ENCODE measurements around the gene RNF114. TPM values are rescaled to one million over a fixed set of nuclear protein-coding genes. Genes with fewer than 3 reads are reported as not detected.

RNF114 gene
- total RNA-seq, 5 donors from 2014 or later (not counting 1 experiment from before 2014, with no cell fraction given), result 83.5 to 109 (median 95.7) TPM

DNA sequence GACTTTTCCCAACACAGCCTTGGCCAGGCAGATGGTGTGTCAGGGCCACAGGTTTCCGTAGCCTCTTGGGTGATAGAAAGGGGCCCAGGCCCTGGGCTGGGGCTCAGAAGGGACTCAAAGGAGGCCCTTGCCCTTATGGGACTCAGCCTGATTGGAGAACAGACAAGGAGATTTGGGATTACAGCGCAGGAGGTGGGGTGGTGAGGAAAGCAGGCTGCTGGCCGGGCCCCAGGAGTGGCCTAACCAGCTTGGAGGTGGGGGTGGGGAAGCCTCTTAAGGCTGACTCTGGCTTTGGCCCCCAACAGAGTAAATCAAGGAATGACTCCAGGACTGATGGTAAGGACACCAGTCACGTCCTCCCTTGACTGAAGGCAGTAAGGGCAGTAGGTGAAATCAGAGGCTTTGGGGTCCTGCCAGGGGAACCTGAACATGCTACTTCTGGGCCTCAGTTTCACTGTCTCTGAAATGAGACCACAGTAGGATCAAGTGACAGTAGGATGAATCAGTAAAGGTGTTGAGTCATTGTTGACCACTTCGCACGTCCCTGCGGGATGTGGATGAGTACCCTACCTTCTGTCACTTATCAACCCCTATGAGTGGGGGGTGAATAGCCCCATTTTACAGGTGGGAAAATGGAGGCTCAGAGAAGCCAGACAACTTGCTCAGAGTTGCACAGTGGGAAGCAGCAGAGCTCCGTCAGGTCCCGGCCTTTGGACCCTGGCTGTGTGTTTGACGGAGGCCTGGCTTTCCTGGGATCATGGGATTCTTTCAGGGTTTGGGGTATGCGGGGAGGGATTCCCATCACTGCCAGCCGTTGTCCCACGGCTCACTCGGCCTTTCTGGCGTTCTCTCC, 51.0 kb downstream of the RNF114 start:
- no peak for ATAC-seq (replicated peaks in 1 of 4)
- Mint-ChIP-seq H3K4me3 (no peak overlapping the region), H3K9me3 (no peaks in the 10 kb centered on the region)

DNA sequence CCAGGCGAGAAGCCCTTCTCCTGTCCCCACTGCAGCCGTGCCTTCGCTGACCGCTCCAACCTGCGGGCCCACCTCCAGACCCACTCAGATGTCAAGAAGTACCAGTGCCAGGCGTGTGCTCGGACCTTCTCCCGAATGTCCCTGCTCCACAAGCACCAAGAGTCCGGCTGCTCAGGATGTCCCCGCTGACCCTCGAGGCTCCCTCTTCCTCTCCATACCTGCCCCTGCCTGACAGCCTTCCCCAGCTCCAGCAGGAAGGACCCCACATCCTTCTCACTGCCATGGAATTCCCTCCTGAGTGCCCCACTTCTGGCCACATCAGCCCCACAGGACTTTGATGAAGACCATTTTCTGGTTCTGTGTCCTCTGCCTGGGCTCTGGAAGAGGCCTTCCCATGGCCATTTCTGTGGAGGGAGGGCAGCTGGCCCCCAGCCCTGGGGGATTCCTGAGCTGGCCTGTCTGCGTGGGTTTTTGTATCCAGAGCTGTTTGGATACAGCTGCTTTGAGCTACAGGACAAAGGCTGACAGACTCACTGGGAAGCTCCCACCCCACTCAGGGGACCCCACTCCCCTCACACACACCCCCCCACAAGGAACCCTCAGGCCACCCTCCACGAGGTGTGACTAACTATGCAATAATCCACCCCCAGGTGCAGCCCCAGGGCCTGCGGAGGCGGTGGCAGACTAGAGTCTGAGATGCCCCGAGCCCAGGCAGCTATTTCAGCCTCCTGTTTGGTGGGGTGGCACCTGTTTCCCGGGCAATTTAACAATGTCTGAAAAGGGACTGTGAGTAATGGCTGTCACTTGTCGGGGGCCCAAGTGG, 51.9 kb downstream of the RNF114 start:
- DNase-seq, result no peak
- H3K4me1 ChIP-seq (ENCODE audit: control insufficient read depth in 1 of 2, extremely low read depth in 1 of 2, insufficient read depth in 2 of 2, low read length in 2 of 2), result peaks cover 0 to 11% of the 10 kb centered on the region in 2 experiments
- no peaks in the 10 kb centered on the region for H3K36me3 ChIP-seq (ENCODE audit: control insufficient read depth in 2 of 2, extremely low read depth in 1 of 2, insufficient read depth in 1 of 2, low read length in 1 of 2)
- ATAC-seq (replicated peaks in 1 of 4), result no peak
- H3K4me3 ChIP-seq (ENCODE audit: control insufficient read depth in 1 of 2, extremely low read depth in 1 of 2, low read length in 1 of 2), result no peak overlapping the region
- WGBS (ENCODE audit: insufficient coverage), result 87% methylated on average over 14 of the region's 18 CpGs
- H3K27me3 ChIP-seq (replicated peaks in 1 of 2; ENCODE audit: control insufficient read depth in 2 of 2, extremely low read depth in 1 of 2, insufficient read depth in 2 of 2, low read length in 1 of 2), result peaks cover 0 to 32% of the 10 kb centered on the region in 2 experiments
- ChIA-PET CTCF (no interaction called here), POLR2A (no interaction called here)
- Mint-ChIP-seq H3K36me3 (no peaks in the 10 kb centered on the region), H3K4me3 (no peak overlapping the region), H3K27me3 (no peaks in the 10 kb centered on the region), H3K9me3 (no peaks in the 10 kb centered on the region), H3K4me1 (peaks cover 0 to 9% (median 5%) of the 10 kb centered on the region in 3 donors), H3K27ac (no peak overlapping the region)
- no peak overlapping the region for H3K27ac ChIP-seq (ENCODE audit: low read length)
- H3K9me3 ChIP-seq, result no peaks in the 10 kb centered on the region

More for the DNA sequence above, 51.0 kb downstream of the RNF114 start:
- Mint-ChIP-seq H3K27ac (no peak overlapping the region), H3K27me3 (no peaks in the 10 kb centered on the region), H3K4me1 (peaks cover 1 to 14% (median 9%) of the 10 kb centered on the region in 3 donors), H3K36me3 (no peaks in the 10 kb centered on the region)
- H3K36me3 ChIP-seq (ENCODE audit: control insufficient read depth in 2 of 2, extremely low read depth in 1 of 2, insufficient read depth in 1 of 2, low read length in 1 of 2), result no peaks in the 10 kb centered on the region
- ChIA-PET POLR2A (interaction anchor here in 1 of 2 donors (0.7 kb wide), 1 partner anchor 166 kb away, joined by 3 read pairs; the partner anchor contains the start of gene PEDS1), CTCF (interaction anchor here in 1 of 2 donors (0.6 kb wide), 2 partner anchors 13 to 598 kb away, joined by 4 to 5 read pairs; no protein-coding TSS in a partner anchor)
- 89% methylated on average over 9 of the region's 15 CpGs for WGBS (ENCODE audit: insufficient coverage)
- no peaks in the 10 kb centered on the region for H3K9me3 ChIP-seq
- no peak for DNase-seq
- no peak overlapping the region for H3K4me3 ChIP-seq (ENCODE audit: control insufficient read depth in 1 of 2, extremely low read depth in 1 of 2, low read length in 1 of 2)
- peaks cover 0 to 16% of the 10 kb centered on the region in 2 experiments for H3K4me1 ChIP-seq (ENCODE audit: control insufficient read depth in 1 of 2, extremely low read depth in 1 of 2, insufficient read depth in 2 of 2, low read length in 2 of 2)
- no peak overlapping the region for H3K27ac ChIP-seq (ENCODE audit: low read length)
- peaks cover 0 to 36% of the 10 kb centered on the region in 2 experiments for H3K27me3 ChIP-seq (replicated peaks in 1 of 2; ENCODE audit: control insufficient read depth in 2 of 2, extremely low read depth in 1 of 2, insufficient read depth in 2 of 2, low read length in 1 of 2)

DNA sequence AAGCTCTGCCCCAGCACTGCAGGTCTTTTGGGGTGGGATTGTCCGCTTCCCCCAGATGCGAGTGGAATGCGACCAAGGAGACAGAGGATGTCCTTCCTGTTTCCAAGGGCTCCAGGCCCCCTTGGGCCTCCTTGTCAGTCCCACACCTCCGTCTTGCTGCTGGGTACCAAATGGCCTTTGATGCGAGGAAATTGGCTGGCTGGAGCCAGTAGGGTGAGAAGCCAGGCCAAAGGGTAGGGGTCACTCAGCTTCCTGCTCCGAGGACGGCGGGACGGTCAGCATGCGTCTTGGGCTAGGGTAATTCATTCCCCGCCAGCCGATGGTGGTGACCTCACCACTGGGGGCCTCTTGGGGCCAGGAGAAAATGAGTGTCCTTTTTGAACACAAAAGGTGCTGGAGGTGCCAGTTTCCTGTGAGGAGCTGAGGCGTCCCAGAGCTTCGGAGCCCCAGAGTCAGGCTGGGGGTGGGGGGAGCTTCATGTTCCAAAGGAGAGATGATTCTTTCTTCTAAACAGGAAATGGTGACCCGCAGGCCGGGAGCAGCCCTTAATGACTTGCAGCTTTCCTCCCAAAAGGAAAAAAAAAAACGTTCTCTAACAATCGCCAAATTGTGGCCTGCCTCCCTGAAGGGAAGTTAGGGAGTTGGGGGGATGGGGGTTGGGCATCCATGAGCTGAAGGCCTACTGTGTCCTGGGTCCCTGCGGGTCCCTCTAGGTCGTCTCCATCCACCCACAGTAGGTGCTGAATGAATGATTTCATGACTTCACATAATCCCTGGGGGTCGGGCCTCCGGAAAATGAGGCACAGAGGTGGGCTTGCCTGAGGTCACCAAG, 53.3 kb downstream of the RNF114 start:
- no peak for ATAC-seq (replicated peaks in 1 of 4)
- ChIA-PET POLR2A (interaction anchor here in 1 of 2 donors (0.5 kb wide), 1 partner anchor 72 kb away, joined by 3 read pairs; no protein-coding TSS in a partner anchor), CTCF (interaction anchor here in 1 of 2 donors (0.7 kb wide), 2 partner anchors 23 to 831 kb away, joined by 3 to 5 read pairs; no protein-coding TSS in a partner anchor)
- Mint-ChIP-seq H3K4me3 (no peak overlapping the region), H3K27ac (no peak overlapping the region), H3K9me3 (no peaks in the 10 kb centered on the region), H3K4me1 (no peaks in the 10 kb centered on the region), H3K27me3 (no peaks in the 10 kb centered on the region), H3K36me3 (no peaks in the 10 kb centered on the region)
- H3K4me1 ChIP-seq (ENCODE audit: control insufficient read depth in 1 of 2, extremely low read depth in 1 of 2, insufficient read depth in 2 of 2, low read length in 2 of 2), result peaks cover 0 to 2% of the 10 kb centered on the region in 2 experiments
- H3K27me3 ChIP-seq (replicated peaks in 1 of 2; ENCODE audit: control insufficient read depth in 2 of 2, extremely low read depth in 1 of 2, insufficient read depth in 2 of 2, low read length in 1 of 2), result peaks cover 0 to 18% of the 10 kb centered on the region in 2 experiments
- H3K36me3 ChIP-seq (ENCODE audit: control insufficient read depth in 2 of 2, extremely low read depth in 1 of 2, insufficient read depth in 1 of 2, low read length in 1 of 2), result no peaks in the 10 kb centered on the region
- H3K27ac ChIP-seq (ENCODE audit: low read length), result no peak overlapping the region
- no peaks in the 10 kb centered on the region for H3K9me3 ChIP-seq
- H3K4me3 ChIP-seq (ENCODE audit: control insufficient read depth in 1 of 2, extremely low read depth in 1 of 2, low read length in 1 of 2), result no peak overlapping the region
- 82% methylated on average over 13 of the region's 22 CpGs for WGBS (ENCODE audit: insufficient coverage)
- no peak for DNase-seq

DNA sequence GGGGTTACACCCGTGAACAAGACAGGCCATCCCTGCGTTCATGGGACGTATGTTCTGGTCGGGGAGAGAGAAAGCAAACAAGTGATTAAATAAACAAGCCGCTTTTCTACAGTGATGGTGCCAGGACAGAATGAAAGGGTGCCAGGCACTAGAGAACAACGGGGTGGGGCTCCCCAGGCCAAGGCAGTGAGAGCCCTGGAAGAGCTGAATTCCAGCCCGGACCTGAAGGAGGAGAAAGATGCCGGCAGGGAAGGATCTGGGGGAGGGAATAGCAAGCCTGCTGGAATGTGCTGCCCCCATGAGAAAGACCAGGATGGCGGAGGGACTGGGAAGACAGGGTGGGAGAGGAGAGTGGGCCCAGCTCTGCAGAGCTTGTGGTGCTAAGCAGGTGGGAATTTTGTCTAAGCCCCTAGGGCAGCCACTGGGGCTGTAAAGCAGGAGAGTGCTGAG, 54.1 kb downstream of the RNF114 start:
- ChIA-PET POLR2A (interaction anchor here in 1 of 2 donors (0.5 kb wide), 1 partner anchor 73 kb away, joined by 3 read pairs; no protein-coding TSS in a partner anchor), CTCF (no interaction called here)
- H3K27me3 ChIP-seq (replicated peaks in 1 of 2; ENCODE audit: control insufficient read depth in 2 of 2, extremely low read depth in 1 of 2, insufficient read depth in 2 of 2, low read length in 1 of 2), result peaks cover 0 to 18% of the 10 kb centered on the region in 2 experiments
- Mint-ChIP-seq H3K27ac (no peak overlapping the region), H3K27me3 (no peaks in the 10 kb centered on the region), H3K4me1 (no peaks in the 10 kb centered on the region), H3K9me3 (no peaks in the 10 kb centered on the region), H3K36me3 (no peaks in the 10 kb centered on the region), H3K4me3 (no peak overlapping the region)
- ATAC-seq (replicated peaks in 1 of 4) (no peak), DNase-seq (no peak)
- WGBS (ENCODE audit: insufficient coverage), result 89% methylated on average over 8 of the region's 9 CpGs
- no peak overlapping the region for H3K27ac ChIP-seq (ENCODE audit: low read length)
- peaks cover 0 to 2% of the 10 kb centered on the region in 2 experiments for H3K4me1 ChIP-seq (ENCODE audit: control insufficient read depth in 1 of 2, extremely low read depth in 1 of 2, insufficient read depth in 2 of 2, low read length in 2 of 2)
- H3K4me3 ChIP-seq (ENCODE audit: control insufficient read depth in 1 of 2, extremely low read depth in 1 of 2, low read length in 1 of 2), result no peak overlapping the region
- H3K9me3 ChIP-seq, result no peaks in the 10 kb centered on the region
- H3K36me3 ChIP-seq (ENCODE audit: control insufficient read depth in 2 of 2, extremely low read depth in 1 of 2, insufficient read depth in 1 of 2, low read length in 1 of 2), result no peaks in the 10 kb centered on the region

DNA sequence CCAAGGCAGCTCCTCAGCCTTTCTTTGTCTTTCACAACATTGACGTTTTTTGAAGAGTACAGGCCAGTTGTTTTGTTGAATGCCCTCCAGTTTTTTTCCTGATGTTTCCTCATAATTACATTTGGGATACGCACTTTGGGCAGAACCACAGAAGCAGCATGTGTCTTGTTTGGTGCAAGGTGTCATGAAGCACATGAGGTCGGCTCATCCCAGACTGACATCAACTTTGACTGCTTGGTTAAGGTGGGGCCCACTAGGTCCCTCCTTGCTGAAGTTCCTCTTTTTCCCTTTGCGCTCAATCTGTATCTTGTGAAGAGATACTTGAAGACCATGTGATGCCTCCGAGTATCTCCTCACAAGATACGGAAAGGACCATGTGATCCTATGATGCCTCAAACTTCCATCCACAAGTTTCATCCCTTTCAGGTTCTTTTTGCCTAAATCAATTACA, 57.1 kb downstream of the RNF114 start:
- no peak for ATAC-seq (replicated peaks in 1 of 4)
- H3K27ac Mint-ChIP-seq, result no peak overlapping the region

More for the DNA sequence above, 57.1 kb downstream of the RNF114 start:
- no peaks in the 10 kb centered on the region for H3K36me3 ChIP-seq (ENCODE audit: control insufficient read depth in 2 of 2, extremely low read depth in 1 of 2, insufficient read depth in 1 of 2, low read length in 1 of 2)
- ChIA-PET POLR2A (no interaction called here), CTCF (interaction anchor here in 1 of 2 donors (0.7 kb wide), 1 partner anchor 107 kb away, joined by 4 read pairs; no protein-coding TSS in a partner anchor)
- H3K4me1 Mint-ChIP-seq, result no peaks in the 10 kb centered on the region
- peaks cover 0 to 2% of the 10 kb centered on the region in 2 experiments for H3K4me1 ChIP-seq (ENCODE audit: control insufficient read depth in 1 of 2, extremely low read depth in 1 of 2, insufficient read depth in 2 of 2, low read length in 2 of 2)
- no peak for DNase-seq
- H3K9me3 ChIP-seq, result no peaks in the 10 kb centered on the region
- no peak overlapping the region for H3K4me3 ChIP-seq (ENCODE audit: control insufficient read depth in 1 of 2, extremely low read depth in 1 of 2, low read length in 1 of 2)
- H3K4me3 Mint-ChIP-seq, result no peak overlapping the region
- no peaks in the 10 kb centered on the region for H3K36me3 Mint-ChIP-seq
- peaks cover 6 to 7% of the 10 kb centered on the region in 2 donors for H3K27me3 Mint-ChIP-seq
- WGBS (ENCODE audit: insufficient coverage), result 14% methylated on average over 2 of the region's 6 CpGs
- no peak overlapping the region for H3K27ac ChIP-seq (ENCODE audit: low read length)
- no peaks in the 10 kb centered on the region for H3K9me3 Mint-ChIP-seq
- H3K27me3 ChIP-seq (replicated peaks in 1 of 2; ENCODE audit: control insufficient read depth in 2 of 2, extremely low read depth in 1 of 2, insufficient read depth in 2 of 2, low read length in 1 of 2), result peaks cover 0 to 15% of the 10 kb centered on the region in 2 experiments
